SKM-1 (cell line): ENCODE results near the gene AOX1.
A peak's percentile ranks its signal among the peaks of the same experiment; 100 is the strongest.
"Not testable (repeated sequence)": the region's sequence is repeated elsewhere in the genome, so short reads cannot be mapped to it uniquely, and the experiment has no call there.

Experiments used
- DNase-seq: peaks from one replicate; lab custom pipeline; 2025; ENCODE audit not compliant: unreplicated experiment; lab: John Stamatoyannopoulos, UW

Gene AOX1

DNA sequence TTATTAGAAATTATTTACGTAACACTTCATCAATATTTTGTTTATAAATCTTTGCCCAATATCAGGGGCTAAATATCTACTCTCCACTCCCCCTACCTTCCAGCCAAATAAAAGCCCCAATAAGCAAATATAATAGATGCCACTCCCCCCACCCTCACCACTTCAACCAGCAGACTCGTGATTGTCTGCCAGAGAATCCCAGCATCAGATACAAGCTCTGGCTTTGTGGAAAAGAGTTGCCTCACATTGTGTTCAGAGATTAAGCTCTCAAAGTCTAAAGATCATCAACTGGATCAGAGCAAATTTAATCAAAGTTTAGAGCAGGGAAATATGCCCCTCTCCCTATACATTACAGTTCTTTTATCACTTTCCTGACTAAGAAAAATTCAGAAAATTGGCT lies 39.5 kb downstream of the AOX1 start:
- no peak for DNase-seq

DNA sequence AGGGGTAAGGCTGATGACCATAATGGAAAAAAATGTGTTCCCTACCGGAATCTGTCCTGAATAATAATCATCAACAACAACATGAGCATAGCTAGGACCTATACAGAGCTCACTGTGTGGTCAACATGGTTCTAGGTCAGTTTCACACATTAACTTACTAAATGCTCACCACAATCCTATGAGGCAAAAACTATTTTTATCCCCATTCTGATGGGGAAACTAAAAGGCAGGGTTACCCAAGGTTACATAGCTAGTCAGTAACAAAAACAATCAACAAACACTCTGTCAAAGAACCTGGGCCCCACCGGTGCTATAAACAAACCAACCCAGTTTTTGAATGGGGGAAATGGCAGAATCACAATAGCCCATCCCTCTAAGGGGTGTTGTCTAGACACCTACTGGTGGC lies 40.1 kb downstream of the AOX1 start:
- DNase-seq, result no peak

DNA sequence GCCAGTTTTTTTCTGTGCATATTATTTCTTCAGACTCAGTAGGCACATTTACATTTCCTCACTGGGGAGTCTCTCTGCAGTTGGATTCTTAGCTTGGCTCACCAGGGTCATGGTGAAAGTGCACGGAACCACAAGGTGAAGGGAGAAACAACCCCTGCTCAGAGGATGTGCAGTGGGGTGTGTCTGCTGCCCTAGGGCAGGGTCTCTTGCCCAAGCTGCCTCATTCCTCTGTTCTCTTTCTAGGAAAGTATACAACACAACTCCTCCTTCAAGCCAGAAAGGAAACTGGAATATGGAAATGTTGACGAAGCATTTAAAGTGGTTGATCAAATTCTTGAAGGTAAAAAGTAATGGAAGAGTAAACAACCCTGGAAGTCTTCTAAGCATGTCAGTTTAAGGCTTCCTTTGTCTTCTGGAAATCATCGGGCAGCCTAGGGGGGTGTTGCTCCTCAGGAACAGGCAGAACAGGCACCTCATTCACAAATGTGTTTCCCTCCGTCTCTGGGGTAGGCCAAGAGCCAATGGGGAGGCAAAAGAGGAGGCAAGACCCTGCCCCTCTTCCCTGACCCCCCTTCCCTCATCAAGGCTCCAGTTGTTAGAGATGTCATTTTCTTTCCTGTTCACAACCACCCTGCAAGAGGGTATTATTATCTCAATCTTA lies 41.4 kb downstream of the AOX1 start:
- DNase-seq, result no peak

DNA sequence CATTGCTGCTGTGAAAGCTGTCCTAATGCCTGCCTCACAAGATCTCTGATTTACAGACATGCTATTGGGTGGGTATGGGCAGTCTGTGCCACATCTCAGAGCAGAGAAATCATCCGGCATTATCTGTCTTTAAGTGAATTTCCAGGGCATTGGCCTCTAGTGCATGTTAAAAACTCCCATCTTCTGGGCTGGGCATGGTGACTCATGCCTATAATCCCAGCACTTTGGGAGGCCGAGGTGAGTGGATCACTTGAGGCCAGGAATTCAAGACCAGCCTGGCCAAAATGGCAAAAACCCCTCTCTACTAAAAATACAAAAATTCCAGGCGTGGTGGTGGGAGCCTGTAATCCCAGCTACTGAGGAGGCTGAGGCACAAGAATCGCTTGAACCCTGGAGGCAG lies 42.6 kb downstream of the AOX1 start:
- not testable (repeated sequence) for DNase-seq

DNA sequence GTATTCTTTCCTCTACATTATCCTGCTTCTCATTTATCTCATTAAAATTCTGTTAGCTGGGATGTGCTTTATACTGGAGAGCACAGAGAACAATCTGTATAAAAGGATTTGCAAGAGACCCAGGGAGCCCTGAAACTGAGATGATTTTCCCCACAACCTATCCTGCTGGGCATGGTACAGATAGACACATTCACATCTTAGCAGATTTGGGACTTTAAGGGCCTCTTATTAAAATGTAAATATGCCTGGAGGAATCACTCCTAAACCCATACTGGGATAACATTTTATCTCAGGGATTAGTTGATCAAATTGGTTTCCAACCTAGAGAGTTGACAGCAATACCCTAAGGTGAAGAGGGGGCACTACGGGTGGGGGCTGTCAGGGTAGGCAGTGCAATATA lies 45.5 kb downstream of the AOX1 start:
- no peak for DNase-seq

DNA sequence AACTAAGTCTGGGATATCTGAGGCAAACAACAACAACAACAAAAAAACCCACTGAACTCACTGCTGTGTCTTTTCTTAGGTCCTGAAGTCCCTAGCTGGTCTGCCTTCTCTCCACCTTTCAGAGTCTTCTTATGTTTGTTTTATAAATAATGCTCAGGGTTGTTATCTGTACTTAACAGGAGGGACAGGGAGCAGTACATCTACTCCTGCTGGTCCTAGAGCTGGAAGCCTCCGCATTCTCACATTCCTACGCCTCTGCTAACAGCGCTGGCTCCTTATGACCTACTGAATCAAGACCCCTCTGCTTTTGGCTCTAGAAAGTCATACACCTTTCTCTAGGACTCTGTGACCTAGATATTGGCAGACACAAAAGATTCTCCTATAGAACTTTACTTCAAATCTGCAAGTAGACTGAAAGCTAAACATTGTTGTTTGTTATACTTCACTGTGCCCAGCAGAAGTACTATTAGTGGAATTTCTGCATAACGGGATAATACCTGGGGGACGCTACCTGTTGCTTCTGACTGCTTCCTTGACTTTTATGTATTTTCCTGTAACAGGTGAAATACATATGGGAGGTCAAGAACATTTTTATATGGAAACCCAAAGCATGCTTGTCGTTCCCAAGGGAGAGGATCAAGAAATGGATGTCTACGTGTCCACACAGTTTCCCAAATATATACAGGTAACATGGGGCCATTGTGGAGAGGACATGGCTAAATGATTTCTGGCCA lies 48.6 kb downstream of the AOX1 start:
- no peak for DNase-seq

DNA sequence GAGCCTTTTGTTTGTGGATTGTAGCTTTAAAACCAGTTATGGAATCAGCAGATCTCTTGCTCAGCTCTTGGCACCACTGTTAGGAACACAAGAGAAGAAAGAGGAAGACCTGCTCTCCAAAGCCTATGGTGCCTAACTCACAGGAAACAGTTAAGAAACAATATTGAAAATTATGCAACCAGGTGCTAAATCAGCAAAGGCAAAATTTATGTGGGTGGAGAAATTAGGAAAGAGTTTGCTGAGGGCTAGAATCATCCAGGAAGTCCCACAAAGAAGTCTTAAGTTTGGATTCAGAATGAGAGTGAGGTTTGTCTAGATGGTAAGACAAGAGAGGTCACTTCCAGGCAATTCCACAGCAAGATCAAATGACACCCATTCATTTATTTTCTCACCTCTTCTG lies 49.4 kb downstream of the AOX1 start:
- peak; percentile 97 for DNase-seq

DNA sequence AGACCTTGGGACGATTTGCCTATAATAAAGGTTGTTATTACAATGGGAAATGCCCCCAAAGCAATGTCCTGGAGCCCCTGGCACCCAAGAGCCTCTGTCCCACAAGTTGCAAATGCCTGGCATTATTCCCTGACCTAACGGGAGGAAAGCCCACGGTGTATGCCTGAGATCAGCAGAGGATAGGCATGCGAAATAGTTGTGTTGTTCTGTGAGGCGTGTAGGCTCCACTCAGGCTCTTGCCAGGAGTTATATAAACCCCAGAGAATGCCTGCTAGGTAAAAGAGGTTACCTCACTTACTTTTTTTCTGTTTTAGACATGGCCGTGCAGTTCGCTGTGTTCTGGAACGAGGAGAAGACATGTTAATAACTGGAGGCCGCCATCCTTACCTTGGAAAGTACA lies 52.1 kb downstream of the AOX1 start:
- no peak for DNase-seq

DNA sequence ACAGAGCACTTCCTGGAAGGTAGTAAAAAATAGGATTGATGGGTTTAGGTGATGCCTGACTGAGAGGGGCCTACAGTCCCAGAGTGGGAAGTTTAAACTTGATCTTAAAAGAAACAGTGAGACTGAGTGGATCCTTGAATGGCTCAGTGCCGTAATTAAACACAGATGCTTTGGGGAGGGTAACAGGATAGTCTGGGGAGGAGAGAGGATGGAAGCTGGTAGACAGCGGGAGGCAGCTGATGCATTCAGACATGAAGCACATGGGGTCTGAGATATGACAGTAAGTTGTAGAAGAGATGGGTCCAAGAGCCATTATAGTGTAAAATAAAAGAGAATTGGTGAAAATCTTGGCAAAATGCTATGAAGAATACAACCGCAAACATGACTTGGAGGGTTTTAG lies 54.4 kb downstream of the AOX1 start:
- no peak for DNase-seq

DNA sequence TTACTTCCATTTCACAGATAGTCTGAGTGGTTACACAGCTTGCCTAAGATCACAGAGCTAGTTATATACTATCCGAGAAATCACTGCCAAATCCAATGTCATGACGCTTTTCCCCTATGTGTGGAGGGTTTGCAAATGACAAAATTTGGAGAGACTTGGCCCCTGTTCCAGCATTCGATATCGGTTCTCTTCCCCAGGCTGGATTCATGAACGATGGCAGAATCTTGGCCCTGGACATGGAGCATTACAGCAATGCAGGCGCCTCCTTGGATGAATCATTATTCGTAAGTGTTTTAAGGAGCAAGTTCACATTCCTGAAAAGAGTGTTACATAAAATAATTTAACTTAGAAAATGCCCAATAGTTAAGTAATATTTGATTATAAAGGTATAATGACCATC lies 55.1 kb downstream of the AOX1 start:
- no peak for DNase-seq

DNA sequence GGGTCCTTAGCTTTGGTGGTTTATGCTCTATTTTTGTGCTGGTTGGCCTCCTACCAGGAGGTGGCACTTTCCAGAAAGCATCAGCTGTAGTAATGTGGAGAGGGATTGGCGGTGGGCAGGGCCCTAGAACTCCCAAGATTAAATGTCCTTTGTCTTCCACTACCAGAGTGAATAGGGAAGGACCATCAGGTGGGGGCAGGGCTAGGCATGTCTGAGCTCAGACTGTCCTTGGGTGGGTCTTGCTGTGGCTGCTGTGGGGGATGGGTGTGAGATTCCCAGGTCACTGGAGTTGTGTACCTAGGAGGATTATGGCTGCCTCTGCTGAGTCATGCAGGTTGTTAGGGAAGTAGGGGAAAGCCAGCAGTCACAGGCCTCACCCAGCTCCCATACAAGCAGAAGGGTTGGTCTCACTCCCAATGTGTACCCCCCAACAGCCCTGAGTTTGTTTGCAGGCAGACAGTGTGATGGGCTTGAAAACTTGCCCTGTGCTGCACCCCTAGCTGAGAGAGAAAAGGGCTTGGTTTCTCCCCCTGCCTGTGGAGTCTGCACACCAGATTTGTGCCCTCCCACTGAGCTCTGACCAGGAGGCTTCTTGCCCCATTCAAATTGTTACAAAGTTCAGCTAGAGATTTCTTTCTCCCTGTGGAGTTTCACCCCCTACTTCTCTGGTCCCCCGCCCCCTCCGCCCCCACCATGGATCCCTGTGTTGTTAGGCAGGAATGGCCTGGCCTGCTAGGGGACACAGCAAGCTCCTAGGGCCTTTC lies 62.9 kb downstream of the AOX1 start:
- DNase-seq, result not testable (repeated sequence)

DNA sequence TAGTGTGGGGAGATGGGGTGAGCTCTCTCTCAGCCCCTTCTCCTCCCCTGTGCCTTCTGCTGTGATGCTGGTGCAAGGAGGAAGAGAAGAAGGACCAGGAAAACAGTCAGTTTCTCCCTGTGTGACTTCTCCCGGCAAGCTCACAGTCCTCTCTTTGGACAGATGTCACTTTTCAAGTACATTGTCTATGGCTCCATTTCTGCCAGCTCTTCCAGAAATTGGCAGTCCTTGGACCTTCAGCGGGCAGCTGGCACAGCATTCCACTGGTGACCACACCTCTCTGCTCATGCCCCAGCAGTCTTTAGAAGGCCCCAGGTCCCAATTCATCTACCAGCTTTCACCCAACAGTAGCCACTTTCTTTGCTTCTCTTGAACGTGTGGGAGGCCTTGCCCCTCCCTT lies 63.9 kb downstream of the AOX1 start:
- no peak for DNase-seq

DNA sequence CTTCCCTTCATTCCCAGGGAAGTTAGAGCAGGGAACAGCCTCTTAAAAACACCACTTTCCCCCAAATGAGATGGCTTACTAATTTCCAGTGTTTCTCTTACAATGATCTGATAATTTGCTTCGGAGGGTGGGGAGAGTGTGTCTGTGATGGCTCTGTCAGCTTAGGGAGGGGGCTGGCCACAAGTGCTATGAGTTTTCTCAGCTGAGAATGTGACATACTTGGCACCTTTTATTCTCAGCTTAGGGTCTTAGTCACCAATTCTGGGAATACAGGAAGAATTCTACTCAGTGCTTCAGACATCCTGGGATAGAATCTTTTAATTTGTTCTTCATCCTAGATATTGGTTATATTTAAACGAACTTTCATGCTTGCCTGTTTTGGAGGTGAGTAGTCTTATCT lies 64.4 kb downstream of the AOX1 start:
- no peak for DNase-seq

DNA sequence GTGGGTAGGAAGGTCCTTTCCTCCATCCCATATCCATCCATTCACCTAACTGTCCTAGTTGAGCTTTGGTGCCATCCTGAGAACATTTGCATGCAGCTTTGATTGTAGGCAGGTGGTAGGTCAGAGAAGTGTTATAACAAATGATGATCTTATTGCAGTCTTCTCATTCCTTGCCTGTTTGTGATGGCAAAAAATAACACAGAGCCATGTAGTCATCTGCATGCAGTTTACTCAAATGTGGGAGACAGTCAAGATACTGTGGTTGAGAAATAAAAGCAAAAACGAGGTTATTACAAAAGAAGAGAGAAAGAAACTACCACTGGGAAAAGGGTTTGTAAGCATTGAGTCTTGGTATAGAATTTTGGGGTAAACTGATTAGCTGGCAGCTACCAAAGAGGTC lies 66.3 kb downstream of the AOX1 start:
- DNase-seq, result no peak

DNA sequence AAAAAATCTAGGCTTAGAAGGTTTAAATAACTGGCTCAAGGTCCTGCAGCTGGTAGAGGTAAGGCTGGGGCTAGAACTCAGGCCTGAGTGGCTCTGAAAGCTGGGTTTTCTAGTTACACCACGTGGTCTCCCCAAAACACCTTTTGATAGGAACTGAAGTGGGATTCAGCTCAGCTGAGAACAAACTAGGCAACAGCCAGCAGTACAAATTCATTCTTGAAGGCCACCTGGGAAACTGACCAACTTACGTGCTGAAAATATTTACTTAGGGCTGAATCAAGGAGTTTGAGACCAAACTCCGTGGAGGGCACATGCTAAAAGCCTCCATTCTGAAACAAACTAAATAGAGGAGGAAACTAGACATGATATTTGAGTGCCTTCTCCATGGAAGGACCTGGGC lies 67.2 kb downstream of the AOX1 start:
- DNase-seq, result no peak

DNA sequence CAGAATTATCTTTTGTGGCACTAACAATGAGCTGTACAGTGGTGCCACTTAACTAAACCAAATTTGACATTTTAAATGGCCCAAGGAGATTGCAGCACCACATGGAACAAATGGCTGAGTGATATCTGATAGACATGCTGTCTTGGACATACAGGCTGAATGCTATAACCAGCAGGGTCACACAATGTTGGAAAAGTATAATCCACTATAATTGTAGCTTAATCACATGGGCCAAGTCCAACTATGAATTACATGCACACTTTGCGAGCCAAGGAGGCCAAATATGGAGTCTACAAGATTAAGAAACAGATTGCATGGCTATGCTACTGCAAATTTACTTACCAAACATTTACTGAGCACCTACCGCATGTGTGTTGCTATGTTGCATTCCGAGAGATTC lies 69.0 kb downstream of the AOX1 start:
- DNase-seq, result no peak

DNA sequence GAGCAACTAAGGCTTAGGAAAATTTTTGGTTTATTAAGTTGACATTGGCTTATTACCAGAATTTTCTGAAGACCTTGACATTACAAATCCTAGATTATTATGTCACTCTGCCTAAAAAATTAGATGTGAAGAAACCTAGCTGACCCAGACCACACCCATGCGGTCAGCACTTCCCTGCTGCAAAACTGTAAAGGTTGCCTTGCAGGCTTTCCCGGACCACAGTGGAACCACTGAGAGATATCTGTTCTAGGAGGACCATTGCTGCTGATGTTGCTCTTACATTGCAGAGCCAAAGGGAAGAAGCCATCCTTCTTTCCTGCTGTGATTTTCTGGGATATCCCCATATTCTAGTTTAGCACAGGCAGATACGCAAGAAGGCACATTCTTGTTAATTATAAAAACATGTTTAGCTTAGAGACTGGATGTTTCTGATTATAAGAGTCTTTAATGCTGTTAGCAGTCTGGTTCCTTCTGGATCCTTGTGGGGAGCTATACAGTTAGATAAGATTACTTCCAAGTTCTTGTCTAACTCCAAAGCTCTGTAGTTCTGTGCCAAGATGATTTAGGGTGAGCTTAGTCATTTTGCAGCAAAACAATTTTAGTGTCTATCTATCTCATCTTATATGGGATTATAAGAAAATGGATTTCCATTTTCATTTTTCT lies 70.2 kb downstream of the AOX1 start:
- DNase-seq, result no peak

DNA sequence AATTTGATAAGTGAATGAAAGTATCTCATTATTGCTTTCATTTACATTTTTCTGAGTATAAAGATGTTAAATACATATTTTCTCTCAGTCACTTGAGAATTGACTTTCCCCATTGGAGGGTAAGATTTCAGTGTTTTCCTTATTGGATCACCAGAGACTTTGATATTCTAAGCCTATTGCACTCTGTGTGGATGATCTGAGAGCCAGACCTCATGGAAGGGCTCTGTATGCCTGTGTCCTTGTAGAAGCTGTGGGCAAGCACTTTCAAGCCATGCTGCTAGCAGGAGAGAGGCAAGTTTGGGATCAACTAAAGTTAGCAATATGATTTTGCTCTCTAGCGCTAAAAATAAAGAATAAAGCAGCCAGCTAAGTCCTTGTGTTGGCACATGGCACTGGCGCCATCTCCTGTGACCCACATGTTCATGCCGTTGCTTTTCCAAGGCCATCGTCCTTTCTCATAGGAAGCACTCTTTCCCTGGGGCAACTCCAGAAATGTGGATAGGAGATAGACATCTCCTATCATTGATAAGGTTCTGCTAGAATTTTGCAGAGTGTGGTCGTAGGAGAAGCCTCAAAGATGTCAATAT lies 72.6 kb downstream of the AOX1 start:
- no peak for DNase-seq

DNA sequence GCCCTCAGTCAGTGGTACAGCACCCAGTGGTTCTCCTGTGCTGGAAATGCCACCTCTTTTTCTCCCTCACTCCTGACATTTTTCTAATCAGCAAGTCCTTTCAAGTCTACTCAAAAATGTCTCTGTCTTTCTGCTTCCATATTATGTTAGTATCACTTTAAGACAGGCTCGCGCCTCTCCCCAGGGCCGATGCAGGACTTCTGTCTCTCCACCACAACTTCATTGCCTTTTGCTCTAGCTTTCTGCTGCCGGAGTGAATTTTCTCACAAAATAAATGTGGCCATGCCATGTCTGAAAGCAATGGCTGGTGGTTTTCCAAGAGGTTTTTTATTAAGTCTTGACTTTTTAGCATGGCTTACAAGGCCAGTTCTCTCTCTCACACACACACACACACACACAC lies 73.6 kb downstream of the AOX1 start:
- no peak for DNase-seq

DNA sequence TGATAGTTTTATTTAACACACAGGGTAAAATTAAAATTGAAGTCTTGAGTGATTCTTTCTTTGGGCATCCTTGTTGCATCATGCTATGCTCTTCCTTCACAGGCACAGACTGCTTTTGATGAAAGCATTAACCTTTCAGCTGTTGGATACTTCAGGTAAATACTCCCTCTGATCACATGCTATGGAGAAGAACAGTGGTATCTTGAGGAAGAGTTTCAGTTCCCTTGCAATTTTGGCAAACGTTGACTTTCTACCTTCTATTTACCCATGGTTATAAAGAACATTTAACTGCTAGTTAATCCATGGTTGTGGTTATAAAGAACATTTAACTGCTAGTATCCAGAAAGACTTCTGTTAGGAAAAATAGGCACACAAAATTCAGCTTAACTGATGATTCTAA lies 75.7 kb downstream of the AOX1 start:
- DNase-seq, result no peak

DNA sequence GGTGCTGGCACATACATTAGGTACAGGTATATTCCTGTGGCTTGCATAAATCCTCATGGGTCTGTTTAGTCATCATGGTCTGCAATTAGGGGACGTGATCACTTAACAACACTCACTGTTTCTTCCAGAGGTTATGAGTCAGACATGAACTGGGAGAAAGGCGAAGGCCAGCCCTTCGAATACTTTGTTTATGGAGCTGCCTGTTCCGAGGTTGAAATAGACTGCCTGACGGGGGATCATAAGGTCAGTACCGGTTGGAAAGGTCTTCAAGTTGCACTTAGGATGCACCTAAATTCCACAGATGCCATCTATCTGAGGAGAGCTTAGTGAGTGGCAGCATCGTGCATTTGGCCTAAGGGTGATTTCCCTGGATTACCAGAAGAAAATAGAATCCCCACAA lies 76.9 kb downstream of the AOX1 start:
- no peak for DNase-seq
